HepG2 (cell line): ENCODE results near the gene CNTNAP1. TPM values are rescaled to one million over a fixed set of nuclear protein-coding genes. Genes with fewer than 3 reads are reported as not detected.
A peak's percentile ranks its signal among the peaks of the same experiment; 100 is the strongest.

ENCODE experiments used
- HCFC1 ChIP-seq: fragments of 150-350 bp; IDR thresholded peaks from 2 replicates; pipeline ENCODE4 v1.6.1; 2014; ENCODE audit warnings: low read depth, low read length
- HHEX ChIP-seq: IDR thresholded peaks from 2 replicates; pipeline ENCODE4 v1.6.1; 2016; ENCODE audit warnings: control low read depth
- PCBP1 ChIP-seq: fragments of 200-400 bp; formaldehyde crosslinking; IDR thresholded peaks from 2 replicates; pipeline ENCODE4 v1.6.1; 2017; ENCODE audit warnings: mild to moderate bottlenecking, low read depth, low read length, borderline replicate concordance
- RBFOX2 ChIP-seq: fragments of 200-400 bp; formaldehyde crosslinking; IDR thresholded peaks from 2 replicates; pipeline ENCODE4 v1.6.1; 2017; ENCODE audit warnings: low read depth, mild to moderate bottlenecking, low read length
- SP1 ChIP-seq, 2 experiments: fragments of 450-650 bp in 1 of 2; sonication (generic) in 1 of 2; formaldehyde crosslinking in 1 of 2; IDR thresholded peaks; 2 replicates each; pipeline versions ENCODE4 v1.4.0 to v1.6.1; 2016 to 2020; ENCODE audit warnings: missing genetic modification reagents in 1 of 2
- SPEN ChIP-seq: sonication (generic); formaldehyde crosslinking; IDR thresholded peaks from 2 replicates; pipeline ENCODE4 v1.5.1; 2020; ENCODE audit warnings: low read depth, mild to moderate bottlenecking, missing genetic modification reagents
- TAF15 ChIP-seq: fragments of 200-400 bp; formaldehyde crosslinking; IDR thresholded peaks from one replicate; pipeline ENCODE4 v1.6.1; 2018; ENCODE audit warnings: mild to moderate bottlenecking, low read depth, low read length; ENCODE audit not compliant: poor library complexity, severe bottlenecking
- YY1 ChIP-seq: IDR thresholded peaks from 2 replicates; pipeline ENCODE4 v1.6.1; 2011; ENCODE audit warnings: low read length, low read depth, moderate library complexity, mild to moderate bottlenecking; ENCODE audit not compliant: insufficient read depth, insufficient replicate concordance
- ZIK1 ChIP-seq: sonication (generic); formaldehyde crosslinking; IDR thresholded peaks from 2 replicates; pipeline ENCODE4 v1.5.0; 2020; ENCODE audit warnings: mild to moderate bottlenecking, low read depth, missing genetic modification reagents, borderline replicate concordance
- ZNF138 ChIP-seq: sonication (generic); formaldehyde crosslinking; IDR thresholded peaks from 2 replicates; pipeline ENCODE4 v1.5.0; 2020; ENCODE audit warnings: mild to moderate bottlenecking, low read depth, missing genetic modification reagents
- ZNF598 ChIP-seq: sonication (generic); formaldehyde crosslinking; IDR thresholded peaks from 2 replicates; pipeline ENCODE4 v1.5.1; 2020; ENCODE audit warnings: mild to moderate bottlenecking, missing genetic modification reagents, borderline replicate concordance
- ZNF614 ChIP-seq: IDR thresholded peaks from 2 replicates; pipeline ENCODE4 v1.6.1; 2018; ENCODE audit warnings: missing biosample characterization, missing genetic modification reagents, inconsistent platforms, borderline replicate concordance
- ZSCAN5A ChIP-seq: sonication (generic); formaldehyde crosslinking; IDR thresholded peaks from 2 replicates; pipeline ENCODE4 v1.8.0; 2022; ENCODE audit warnings: mild to moderate bottlenecking, missing genetic modification reagents, borderline replicate concordance
- polyA plus RNA-seq, 8 experiments: library from polyadenylated mRNA; depleted of rRNA in 3 of 8; stranded (reverse) in 7 of 8; unstranded in 1 of 8; fragments of >200 nt; fragmentation: Illumina TruSeq in 4 of 8; extraction: Trizol in 4 of 8; gene quantifications; 2 replicates each; pipeline versions ENCODE4 v1.2.1 to v1.2.3, GENCODE V29; 2011 to 2016; ENCODE audit warnings: low read depth in 4 of 8, missing spikeins in 1 of 8, mixed read lengths in 1 of 8; ENCODE audit not compliant: insufficient read depth in 1 of 8
- total RNA-seq, 5 experiments: library from RNA; depleted of rRNA; stranded (reverse); fragments of >200 nt; fragmentation: Illumina TruSeq; extraction: Trizol; gene quantifications; 2 replicates each; pipeline ENCODE4 v1.2.3, GENCODE V29; 2016; ENCODE audit warnings: low read depth in 1 of 5

The CNTNAP1 gene
- total and polyA plus RNA-seq, 2 of the 13 experiments (the other 11 are each of a cell fraction or from before 2014, with no cell fraction given) = 4.5 to 7.7 TPM

GRCh38 chr17:42748202-42748907 lies 66.0 kb downstream of the CNTNAP1 start (continued):
- no peak for TF ChIP-seq TAF15
- TF ChIP-seq ZNF138 = no peak
- no peak for TF ChIP-seq HHEX (CRISPR knock-in tag)
- no peak for TF ChIP-seq ZSCAN5A
- TF ChIP-seq PCBP1 = no peak
- TF ChIP-seq SPEN (CRISPR knock-in tag) = no peak
- no peak for TF ChIP-seq SP1 (IDR thresholded peaks at IDR 0.05)
- no peak for TF ChIP-seq SP1 (CRISPR knock-in tag; IDR thresholded peaks at IDR 0.05)
- no peak for TF ChIP-seq YY1
- 0 out of 2 replicates have a peak, but pooled peaks have one; percentile 5 for TF ChIP-seq ZNF614 (CRISPR knock-in tag)
- no peak for TF ChIP-seq ZNF598
- no peak for TF ChIP-seq ZIK1 (CRISPR knock-in tag)
- TF ChIP-seq RBFOX2 = no peak
- no peak for TF ChIP-seq HCFC1
